Keratinocyte (primary cell): Measurements from ENCODE around the gene WFS1. TPM values are rescaled to one million over a fixed set of nuclear protein-coding genes. Genes with fewer than 3 reads are reported as not detected.

Source experiments
- DNase-seq: peaks from one replicate; pipeline ENCODE4 v3.0.0-alpha.2; 2011; ENCODE audit warnings: low read depth, missing footprints, low spot score
- FAIRE-seq: peaks from 2 replicates; lab custom pipeline; 2011; peaks lifted over from hg19 to GRCh38; lab: Jason Lieb, UNC
- H2AFZ ChIP-seq: 2 replicates; pipeline ENCODE4 v1.6.0; 2012; ENCODE audit warnings: low read length, control low read depth, inconsistent platforms; ENCODE audit not compliant: control insufficient read depth
- H3K27ac ChIP-seq: 2 replicates; pipeline ENCODE4 v1.5.1; 2011; ENCODE audit warnings: low read length; ENCODE audit not compliant: control insufficient read depth, insufficient read depth
- H3K27me3 ChIP-seq: 3 replicates; pipeline ENCODE4 v1.6.0; 2011; ENCODE audit warnings: low read length; ENCODE audit not compliant: control insufficient read depth, insufficient read depth; ENCODE audit errors: extremely low read depth
- H3K36me3 ChIP-seq, 2 experiments: 2 replicates in 1 of 2; 3 replicates in 1 of 2; pipeline ENCODE4 v1.5.1; 2011; ENCODE audit warnings: low read length in 2 of 2, mild to moderate bottlenecking in 1 of 2; ENCODE audit not compliant: control insufficient read depth in 2 of 2, insufficient read depth in 2 of 2; ENCODE audit errors: extremely low read depth in 1 of 2
- H3K4me1 ChIP-seq: 3 replicates; pipeline ENCODE4 v1.5.1; 2011; ENCODE audit warnings: low read length; ENCODE audit not compliant: control insufficient read depth, insufficient read depth; ENCODE audit errors: extremely low read depth
- H3K4me2 ChIP-seq: 3 replicates; pipeline ENCODE4 v1.6.0; 2011; ENCODE audit warnings: low read depth, low read length; ENCODE audit not compliant: control insufficient read depth, insufficient read depth; ENCODE audit errors: extremely low read depth
- H3K4me3 ChIP-seq, 3 experiments: fragments of 200-600 bp in 1 of 3; sonication (generic) in 1 of 3; 2 replicates in 2 of 3; 3 replicates in 1 of 3; pipeline ENCODE4 v1.5.1; 2011 to 2016; ENCODE audit warnings: low read length in 3 of 3, mild to moderate bottlenecking in 3 of 3, control low read depth in 2 of 3, inconsistent platforms in 1 of 3, low read depth in 1 of 3, mixed read lengths in 1 of 3, mixed run types in 1 of 3, moderate library complexity in 1 of 3; ENCODE audit not compliant: control insufficient read depth in 2 of 3, insufficient read depth in 2 of 3; ENCODE audit errors: extremely low read depth in 1 of 3
- H3K79me2 ChIP-seq: 2 replicates; pipeline ENCODE4 v1.6.0; 2012; ENCODE audit warnings: low read length; ENCODE audit not compliant: control insufficient read depth, insufficient read depth
- H3K9ac ChIP-seq: 3 replicates; pipeline ENCODE4 v1.6.0; 2011; ENCODE audit warnings: low read length; ENCODE audit not compliant: control insufficient read depth, insufficient read depth; ENCODE audit errors: extremely low read depth
- H3K9me1 ChIP-seq: 3 replicates; pipeline ENCODE4 v1.6.0; 2011; ENCODE audit warnings: low read length; ENCODE audit not compliant: control insufficient read depth, insufficient read depth; ENCODE audit errors: extremely low read depth
- H3K9me3 ChIP-seq: 2 replicates; pipeline ENCODE4 v1.5.1; 2012; ENCODE audit warnings: low read depth, low read length; ENCODE audit not compliant: control insufficient read depth
- H4K20me1 ChIP-seq: 3 replicates; pipeline ENCODE4 v1.6.0; 2011; ENCODE audit warnings: low read length; ENCODE audit not compliant: control insufficient read depth, insufficient read depth; ENCODE audit errors: extremely low read depth
- CTCF ChIP-seq, 3 experiments: IDR thresholded peaks in 1 of 3; conservative IDR thresholded peaks in 1 of 3; optimal IDR thresholded peaks in 1 of 3; 2 replicates in 2 of 3; 3 replicates in 1 of 3; pipeline versions ENCODE3 to v1.5.1; 2011; ENCODE audit warnings: low read length in 3 of 3, mild to moderate bottlenecking in 3 of 3, moderate library complexity in 2 of 3, control low read depth in 1 of 3, inconsistent platforms in 1 of 3; ENCODE audit not compliant: insufficient read depth in 2 of 3; ENCODE audit errors: extremely low read depth in 1 of 3
- EZH2 ChIP-seq: IDR thresholded peaks from one replicate; pipeline ENCODE4 v1.6.1; 2012; ENCODE audit warnings: inconsistent platforms, mild to moderate bottlenecking, low read length, moderate library complexity
- dilution Hi-C: fragments of 300-500 bp; cut with MboI; formaldehyde crosslinking; loops from one replicate; pipeline ENCODE4 v1.7.0; 2020; ENCODE audit warnings: low sequenced_read_pairs; ENCODE audit not compliant: extremely low pct_ligation_motif_present
- polyA plus RNA-seq, 5 experiments: library from polyadenylated mRNA; depleted of rRNA in 3 of 5; stranded (reverse) in 3 of 5; stranded (forward) in 1 of 5; unstranded in 1 of 5; fragments of >200 nt; gene quantifications; 1 replicate in 1 of 5; 2 replicates in 3 of 5; 3 replicates in 1 of 5; pipeline versions ENCODE4 v1.2.1 to v1.2.3, GENCODE V29; 2011 to 2012; ENCODE audit warnings: missing spikeins in 2 of 5, low read depth in 1 of 5, low replicate concordance in 1 of 5

Gene WFS1
- polyA plus RNA-seq, 1 donor (not counting 4 experiments of a cell fraction or from before 2014, with no cell fraction given) = 7.0 TPM

GRCh38 chr4:6303943-6304342, 34.3 kb downstream of the WFS1 start:
- H3K79me2 ChIP-seq = no peaks in the 10 kb centered on the region
- DNase-seq (no peak), FAIRE-seq (no peak)
- no peak overlapping the region for H3K4me2 ChIP-seq
- no peaks in the 10 kb centered on the region for H3K9me3 ChIP-seq
- H3K9ac ChIP-seq = no peak overlapping the region
- H3K4me3 ChIP-seq = no peak overlapping the region
- H3K27ac ChIP-seq = no peak overlapping the region
- dilution Hi-C loops = no loop called here
- H3K27me3 ChIP-seq = peaks cover 11% of the 10 kb centered on the region
- H3K9me1 ChIP-seq = no peaks in the 10 kb centered on the region
- no peak for TF ChIP-seq CTCF (optimal IDR thresholded peaks at IDR 0.05 in 1 of 3, IDR thresholded peaks at IDR 0.05 in 1 of 3, conservative IDR thresholded peaks at IDR 0.05 in 1 of 3; ENCODE audit: extremely low read depth in 1 of 3, insufficient read depth in 2 of 3, low read length in 3 of 3)
- TF ChIP-seq EZH2 = no peak
- H3K36me3 ChIP-seq = peaks cover 0 to 2% of the 10 kb centered on the region in 2 experiments
- no peaks in the 10 kb centered on the region for H3K4me1 ChIP-seq
- H4K20me1 ChIP-seq = no peaks in the 10 kb centered on the region
- no peak overlapping the region for H2AFZ ChIP-seq

DNA sequence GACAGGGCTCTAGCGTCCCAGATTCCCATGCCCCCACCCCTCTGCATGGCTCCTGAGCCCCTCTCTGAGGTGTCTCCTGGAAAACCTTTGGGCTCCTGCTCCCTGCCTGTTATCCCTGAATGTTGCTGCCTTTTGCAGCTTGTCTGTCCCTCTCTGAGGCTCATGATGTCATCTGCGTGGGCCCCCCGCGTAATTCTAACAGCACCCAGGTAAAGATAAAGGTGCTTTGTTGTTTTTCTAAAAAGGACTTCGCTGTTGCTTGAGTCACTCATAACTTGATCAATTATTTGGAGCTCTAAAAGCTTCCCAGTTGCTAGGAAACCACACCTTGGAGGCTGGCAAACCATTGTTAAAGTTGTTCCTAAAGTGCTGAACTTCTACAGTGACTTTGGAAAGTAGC, 36.6 kb downstream of the WFS1 start:
- DNase-seq (no peak), FAIRE-seq (no peak)
- Histone ChIP-seq H3K9me3 (no peaks in the 10 kb centered on the region), H3K4me2 (no peak overlapping the region), H3K27ac (no peak overlapping the region), H3K4me1 (no peaks in the 10 kb centered on the region), H2AFZ (no peak overlapping the region), H3K4me3 (no peak overlapping the region), H4K20me1 (no peaks in the 10 kb centered on the region), H3K9ac (no peak overlapping the region), H3K79me2 (no peaks in the 10 kb centered on the region), H3K27me3 (peaks cover 29% of the 10 kb centered on the region), H3K9me1 (no peaks in the 10 kb centered on the region), H3K36me3 (no peaks in the 10 kb centered on the region)
- no peak for TF ChIP-seq EZH2
- TF ChIP-seq CTCF (optimal IDR thresholded peaks at IDR 0.05 in 1 of 3, IDR thresholded peaks at IDR 0.05 in 1 of 3, conservative IDR thresholded peaks at IDR 0.05 in 1 of 3; ENCODE audit: extremely low read depth in 1 of 3, insufficient read depth in 2 of 3, low read length in 3 of 3) = no peak
- dilution Hi-C loops = no loop called here
